Muscle layer of colon (tissue), 2 donors: ENCODE data around the gene SLC7A11.

Source experiments
- H3K27ac ChIP-seq: one replicate; pipeline ENCODE4 v1.7.0; 2013; ENCODE audit warnings: low read depth, mild to moderate bottlenecking, low read length, moderate library complexity
- H3K27me3 ChIP-seq, 2 donors: one replicate each; pipeline ENCODE4 v1.7.0; 2013; ENCODE audit warnings: low read length in 2 of 2, mild to moderate bottlenecking in 2 of 2; ENCODE audit not compliant: insufficient read depth in 2 of 2, control insufficient read depth in 1 of 2
- H3K36me3 ChIP-seq: one replicate; pipeline ENCODE4 v1.7.0; 2013; ENCODE audit warnings: mild to moderate bottlenecking, low read length; ENCODE audit not compliant: insufficient read depth
- H3K4me1 ChIP-seq: one replicate; pipeline ENCODE4 v1.7.0; 2013; ENCODE audit warnings: mild to moderate bottlenecking, low read length; ENCODE audit not compliant: insufficient read depth
- H3K4me3 ChIP-seq, 2 donors: one replicate each; pipeline ENCODE4 v1.7.0; 2013; ENCODE audit warnings: low read length in 2 of 2, low read depth in 1 of 2, mild to moderate bottlenecking in 1 of 2, moderate library complexity in 1 of 2
- H3K9ac ChIP-seq: one replicate; pipeline ENCODE4 v1.7.0; 2013; ENCODE audit warnings: low read length
- H3K9me3 ChIP-seq: one replicate; pipeline ENCODE4 v1.7.0; 2013; ENCODE audit warnings: mild to moderate bottlenecking, low read length
- donor health status: abdominal sarcoma.
- donor health status: Adenocarcinoma of cecum.

SLC7A11 gene

GRCh38 chr4:138140879-138141278, 101.3 kb downstream of the SLC7A11 start:
- no peak overlapping the region for H3K27ac ChIP-seq
- H3K9ac ChIP-seq: no peak overlapping the region
- no peaks in the 10 kb centered on the region for H3K4me1 ChIP-seq
- no peaks in the 10 kb centered on the region for H3K36me3 ChIP-seq
- no peak overlapping the region for H3K4me3 ChIP-seq
- no peaks in the 10 kb centered on the region for H3K9me3 ChIP-seq
- no peaks in the 10 kb centered on the region for H3K27me3 ChIP-seq

GRCh38 chr4:138138774-138139173, 103.4 kb downstream of the SLC7A11 start:
- Histone ChIP-seq H3K9me3 (no peaks in the 10 kb centered on the region), H3K4me1 (no peaks in the 10 kb centered on the region), H3K4me3 (no peak overlapping the region)

GRCh38 chr4:138135610-138136009, 106.5 kb downstream of the SLC7A11 start:
- Histone ChIP-seq H3K36me3 (no peaks in the 10 kb centered on the region), H3K4me1 (no peaks in the 10 kb centered on the region), H3K4me3 (no peak overlapping the region), H3K9me3 (no peaks in the 10 kb centered on the region), H3K9ac (no peak overlapping the region), H3K27ac (no peak overlapping the region), H3K27me3 (no peaks in the 10 kb centered on the region)

More at GRCh38 chr4:138138774-138139173, 103.4 kb downstream of the SLC7A11 start:
- H3K9ac ChIP-seq: no peak overlapping the region
- no peaks in the 10 kb centered on the region for H3K36me3 ChIP-seq
- no peak overlapping the region for H3K27ac ChIP-seq
- H3K27me3 ChIP-seq: no peaks in the 10 kb centered on the region

GRCh38 chr4:138118270-138118669, 123.9 kb downstream of the SLC7A11 start:
- no peaks in the 10 kb centered on the region for H3K9me3 ChIP-seq
- H3K4me1 ChIP-seq: no peaks in the 10 kb centered on the region
- no peak overlapping the region for H3K9ac ChIP-seq
- no peak overlapping the region for H3K4me3 ChIP-seq
- H3K36me3 ChIP-seq: no peaks in the 10 kb centered on the region
- no peak overlapping the region for H3K27ac ChIP-seq
- no peaks in the 10 kb centered on the region for H3K27me3 ChIP-seq

- H3K36me3 ChIP-seq: no peaks in the 10 kb centered on the region
- H3K27ac ChIP-seq: no peak overlapping the region
- no peaks in the 10 kb centered on the region for H3K27me3 ChIP-seq
- no peaks in the 10 kb centered on the region for H3K4me1 ChIP-seq
- no peak overlapping the region for H3K9ac ChIP-seq
- H3K9me3 ChIP-seq: no peaks in the 10 kb centered on the region
- H3K4me3 ChIP-seq: no peak overlapping the region
Observed at GRCh38 chr4:138115053-138115452, 127.1 kb downstream of the SLC7A11 start.

- H3K27ac ChIP-seq: no peak overlapping the region
Observed at GRCh38 chr4:138114434-138114833, 127.7 kb downstream of the SLC7A11 start.

More at GRCh38 chr4:138114434-138114833, 127.7 kb downstream of the SLC7A11 start:
- Histone ChIP-seq H3K4me3 (no peak overlapping the region), H3K27me3 (no peaks in the 10 kb centered on the region), H3K36me3 (no peaks in the 10 kb centered on the region), H3K4me1 (no peaks in the 10 kb centered on the region), H3K9ac (no peak overlapping the region), H3K9me3 (no peaks in the 10 kb centered on the region)
